Hematopoietic multipotent progenitor cell treated with erythropoietin and hydrocortisone succinate and interleukin-3 and kit ligand, for 8 days (in vitro differentiated cells): ENCODE measurements around the gene FBXL15.

ENCODE experiments used
- DNase-seq: peaks from one replicate; pipeline ENCODE4 v3.0.0-alpha.2; 2015

FBXL15 gene

DNA sequence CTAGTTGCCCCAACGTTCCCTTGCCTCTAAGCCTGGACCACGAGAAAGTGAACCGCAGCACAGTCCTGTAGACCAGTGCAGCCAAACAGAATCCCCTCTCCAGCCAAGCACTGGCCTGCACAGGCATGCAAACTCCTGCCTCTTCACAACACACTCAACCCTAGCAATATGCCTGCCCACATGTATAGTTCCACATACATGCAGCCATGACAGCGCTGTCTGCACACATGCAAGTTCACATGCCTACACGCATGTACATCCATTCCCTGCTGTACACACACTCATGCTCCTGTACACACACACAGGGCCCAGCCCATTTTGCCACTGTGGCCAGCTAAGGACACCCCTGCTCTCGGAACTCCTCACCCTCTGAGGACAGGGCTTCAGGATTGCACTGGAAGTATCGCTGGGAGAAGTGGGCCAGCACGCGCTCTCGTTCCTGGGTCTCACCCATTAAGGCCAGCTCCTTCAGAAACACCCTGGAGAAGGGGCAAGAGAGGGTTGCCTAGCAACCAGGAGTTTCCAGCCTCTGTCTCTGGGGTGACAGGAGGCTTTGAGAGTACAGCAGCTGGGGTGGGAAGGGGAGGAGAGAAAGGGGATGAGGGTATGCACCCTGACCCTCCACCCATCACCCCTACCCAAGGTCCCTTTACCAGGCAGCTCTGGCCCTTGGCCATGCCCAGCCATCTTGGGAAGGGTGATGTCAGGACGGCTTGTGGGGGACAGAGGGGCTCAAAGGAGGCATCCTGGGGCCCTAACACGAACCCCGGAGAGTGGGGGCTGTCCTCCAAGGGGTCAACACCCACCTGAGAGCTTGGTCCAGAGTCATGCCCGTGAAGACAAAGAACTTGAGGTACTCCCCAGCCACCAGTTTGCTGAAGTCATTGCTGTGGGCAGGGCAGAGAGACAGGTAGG, 9.0 kb upstream of the FBXL15 start:
- no peak for DNase-seq

DNA sequence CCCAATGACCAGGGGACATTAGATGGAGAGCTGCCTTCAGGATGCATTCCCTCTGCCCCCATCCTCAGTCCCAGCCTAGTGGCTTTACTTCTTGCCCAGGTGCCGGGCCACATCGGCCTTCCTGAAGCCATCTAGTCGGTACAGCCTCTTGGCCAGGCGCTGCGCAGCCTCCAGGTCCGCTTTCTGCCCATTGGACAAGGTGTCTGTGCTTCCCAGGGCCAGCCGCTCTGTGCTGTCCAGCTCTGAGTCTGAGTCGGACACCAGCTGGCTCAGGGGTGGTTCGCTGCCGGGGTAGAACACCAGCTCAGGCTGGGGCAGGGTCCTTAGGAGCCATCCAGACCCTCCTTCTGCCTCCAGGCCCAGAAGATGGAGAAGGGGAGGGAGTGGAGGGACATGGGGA, 8.3 kb upstream of the FBXL15 start:
- no peak for DNase-seq

DNA sequence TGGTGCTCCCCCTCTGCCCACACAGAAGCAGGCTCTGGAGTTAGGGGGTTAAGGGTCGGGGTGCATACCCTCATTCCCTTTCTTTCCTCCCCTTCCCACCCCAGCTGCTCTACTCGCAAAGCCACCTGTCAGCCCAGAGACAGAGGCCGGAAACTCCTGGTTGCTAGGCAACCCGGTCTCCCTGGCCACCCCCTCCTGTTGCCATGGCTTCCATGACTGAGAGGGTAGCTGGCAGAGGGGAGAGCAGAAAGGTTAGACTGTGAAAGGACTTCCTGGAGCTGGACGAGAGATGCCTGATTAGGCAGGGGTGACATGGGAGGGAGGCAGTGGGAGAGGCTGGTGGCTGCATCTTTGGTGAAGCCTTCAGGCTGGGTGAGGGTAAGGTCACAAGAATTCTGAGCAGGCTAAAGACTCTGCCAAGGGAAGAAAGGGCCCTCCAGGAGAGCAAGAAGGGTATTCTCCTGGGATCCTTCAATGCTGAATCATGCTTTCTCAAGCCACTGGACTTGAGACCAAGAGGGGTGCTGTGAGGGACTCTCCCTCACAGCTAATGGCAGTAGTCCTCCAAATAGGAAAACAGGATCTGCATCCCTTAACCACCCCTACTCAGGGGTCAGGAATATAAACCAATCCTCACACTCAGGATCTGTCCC, 7.5 kb upstream of the FBXL15 start:
- no peak for DNase-seq

DNA sequence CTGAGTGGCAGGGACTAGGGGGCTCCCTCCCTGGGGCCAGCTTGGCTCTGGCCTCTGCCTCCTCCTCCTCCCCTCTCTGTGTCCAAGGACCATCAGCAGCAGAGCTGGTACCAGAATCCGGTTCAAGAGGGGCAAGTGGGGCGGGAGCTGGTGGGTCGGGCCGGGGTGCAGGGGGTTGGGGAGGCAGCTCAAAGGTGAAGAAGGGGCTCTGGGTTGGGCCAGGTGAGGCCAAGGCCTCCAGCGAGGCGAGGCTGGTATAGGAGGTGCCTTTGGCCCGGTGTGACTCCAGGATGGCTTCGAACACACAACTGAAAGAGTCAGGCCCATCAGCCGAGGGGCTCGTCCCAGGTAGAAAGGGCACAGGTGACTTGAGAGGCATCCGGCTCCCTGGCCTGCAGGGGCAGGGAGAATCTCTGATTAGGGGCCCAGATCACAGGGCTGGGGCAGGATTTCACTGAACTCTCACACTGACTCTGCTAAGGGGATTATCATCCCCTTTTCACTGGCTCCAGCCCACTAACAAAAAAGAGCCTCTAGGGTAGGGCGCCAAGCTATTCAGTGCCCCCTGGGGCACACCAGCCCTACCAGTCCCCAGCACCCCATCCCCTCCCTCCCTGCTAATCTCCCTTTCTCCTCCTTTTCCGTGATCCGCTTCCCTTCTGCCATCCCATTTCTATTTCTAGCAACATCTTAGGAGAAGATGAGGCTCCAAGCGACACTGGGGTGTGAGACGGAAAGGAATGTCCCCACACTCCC, 6.7 kb upstream of the FBXL15 start:
- DNase-seq: no peak

DNA sequence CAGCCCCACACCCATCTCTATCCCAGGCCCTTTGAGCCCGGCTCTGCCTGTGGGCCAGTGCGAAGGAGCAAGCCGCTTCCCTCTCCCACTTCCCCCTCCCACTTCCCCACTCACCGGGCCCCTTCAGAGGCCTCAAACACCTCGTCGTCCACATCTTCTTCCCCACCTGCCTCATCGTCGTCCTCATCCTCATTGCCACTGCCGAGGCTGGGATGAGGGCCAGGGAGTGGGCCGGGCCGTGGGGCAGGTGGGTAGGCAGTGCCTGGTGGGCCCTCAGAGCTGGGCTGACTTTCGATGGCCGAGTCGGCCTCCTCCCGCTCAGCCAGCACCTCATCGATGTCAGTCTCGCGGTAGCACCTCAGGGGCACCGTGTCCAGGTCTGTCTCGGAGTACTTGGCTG, 5.9 kb upstream of the FBXL15 start:
- no peak for DNase-seq

DNA sequence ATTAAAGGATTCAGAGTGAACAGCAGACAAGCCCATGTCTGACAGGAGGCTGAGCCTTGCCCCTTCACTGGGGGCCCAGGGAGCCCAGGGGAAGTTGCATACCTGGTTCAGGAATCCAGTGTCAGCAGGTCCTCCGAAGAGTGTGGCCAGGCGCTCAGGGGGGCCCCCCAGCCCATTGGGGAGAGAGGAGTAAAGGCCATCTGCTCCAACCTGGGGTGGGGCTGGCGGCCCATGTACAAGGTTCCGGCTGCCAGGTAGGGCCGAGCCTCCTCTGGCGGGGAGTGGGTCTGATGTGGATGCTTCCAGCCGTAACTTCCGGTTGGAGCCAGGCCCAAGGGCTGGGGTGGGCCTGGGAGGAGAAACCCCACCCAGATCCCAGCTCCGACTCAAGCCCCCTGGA, 4.4 kb upstream of the FBXL15 start:
- DNase-seq: no peak

DNA sequence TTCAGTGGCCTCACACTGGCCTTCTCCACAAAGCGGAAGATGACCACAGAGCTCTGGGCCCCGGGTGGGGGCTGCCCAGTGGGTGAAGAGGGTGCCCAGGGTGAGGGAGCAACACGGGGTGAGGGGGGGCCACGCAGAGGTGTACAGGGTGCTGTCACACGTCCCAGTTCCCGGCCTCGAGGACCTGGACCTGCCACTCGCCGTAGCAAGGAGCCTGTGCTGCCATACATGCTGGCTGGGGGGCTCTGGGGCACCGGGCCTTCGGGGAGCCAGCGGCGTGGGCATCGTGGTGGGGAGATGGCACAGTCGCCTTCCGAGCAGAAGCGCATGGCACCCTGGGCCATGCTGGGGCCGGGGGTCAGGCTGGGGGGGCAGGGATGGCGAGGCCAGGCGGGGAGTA, 3.9 kb upstream of the FBXL15 start:
- DNase-seq: no peak

DNA sequence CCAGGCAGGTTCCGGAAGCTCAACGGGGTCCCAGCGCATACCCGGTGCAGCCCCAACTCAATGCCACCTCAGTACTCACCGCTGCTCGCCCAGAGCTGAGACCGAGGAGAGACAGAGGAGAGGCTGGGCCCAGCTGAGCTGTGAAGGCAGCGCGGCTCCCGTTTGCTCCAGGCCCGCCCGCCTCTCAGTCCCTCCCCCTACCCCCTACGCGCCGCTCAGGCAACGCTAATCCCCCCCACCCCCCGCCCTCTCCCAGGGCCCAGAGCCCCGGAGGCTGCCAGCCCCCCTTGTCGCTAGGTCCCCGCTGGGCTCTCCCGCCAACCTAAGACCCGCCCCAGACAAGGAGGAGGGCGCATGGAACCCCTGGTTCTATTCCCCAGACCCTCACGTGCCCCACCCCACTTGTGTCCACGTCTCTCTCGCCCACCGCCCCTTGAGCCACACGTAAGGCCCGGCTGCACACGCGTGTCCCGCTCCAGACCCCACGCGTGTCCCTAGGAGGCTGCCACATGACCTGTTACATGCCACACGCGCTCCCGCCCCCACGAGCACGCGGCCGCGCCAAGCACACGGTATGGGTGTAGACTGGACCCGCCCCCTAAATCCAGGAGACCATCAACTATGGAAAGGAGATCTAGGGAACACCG, 1.9 kb upstream of the FBXL15 start, which contains the start of gene PSD:
TSS of gene PSD (minus strand) at position 164 of the 647 bp plus-strand sequence. CDS start 1,747 bp downstream, outside the sequence.
- DNase-seq: no peak

DNA sequence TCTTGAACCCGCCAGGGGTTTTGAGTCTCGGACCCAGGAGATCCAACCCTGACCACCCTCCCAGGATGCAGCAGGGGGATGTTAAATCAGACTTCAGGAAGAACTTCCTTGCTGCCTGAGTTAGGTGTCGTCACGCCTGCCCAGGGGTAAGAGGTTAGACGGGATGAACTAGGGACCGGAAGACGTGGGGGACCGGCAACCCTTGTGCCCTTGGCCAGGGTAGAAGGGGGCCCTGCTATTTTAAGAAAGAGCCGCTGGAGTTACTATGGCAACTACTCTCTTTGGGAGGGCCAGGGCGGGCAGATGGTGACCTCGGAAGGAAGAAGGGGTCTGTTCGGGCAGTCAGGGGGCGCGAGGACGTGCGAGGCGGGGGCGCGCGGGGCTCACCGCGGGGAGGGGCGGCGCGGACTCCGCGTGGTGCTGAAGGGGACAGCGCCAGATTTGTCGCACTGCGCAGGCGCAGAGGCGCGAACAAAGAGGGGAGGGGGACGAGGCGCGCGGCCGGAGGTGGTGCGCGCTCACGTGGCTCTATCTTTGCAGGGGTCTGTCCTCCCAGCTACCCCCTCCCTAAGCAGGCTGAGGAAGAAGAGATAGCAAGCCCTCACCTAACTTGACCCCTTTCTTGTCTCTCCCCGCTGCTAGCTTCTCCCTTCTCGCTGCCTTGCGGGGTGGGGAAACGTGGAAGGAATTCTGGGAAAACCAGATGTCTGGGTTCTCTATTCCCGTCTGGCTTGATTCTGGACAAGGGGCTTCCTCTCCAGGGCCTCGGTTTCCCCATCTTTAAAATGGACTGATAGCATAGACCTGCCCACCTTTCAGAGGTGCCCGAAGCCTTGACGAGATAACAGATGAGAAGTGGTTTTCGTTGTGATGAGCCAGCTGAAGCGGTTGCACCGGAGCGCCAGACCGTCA, 1.1 kb upstream of the FBXL15 start:
- peak; percentile 57 for DNase-seq

DNA sequence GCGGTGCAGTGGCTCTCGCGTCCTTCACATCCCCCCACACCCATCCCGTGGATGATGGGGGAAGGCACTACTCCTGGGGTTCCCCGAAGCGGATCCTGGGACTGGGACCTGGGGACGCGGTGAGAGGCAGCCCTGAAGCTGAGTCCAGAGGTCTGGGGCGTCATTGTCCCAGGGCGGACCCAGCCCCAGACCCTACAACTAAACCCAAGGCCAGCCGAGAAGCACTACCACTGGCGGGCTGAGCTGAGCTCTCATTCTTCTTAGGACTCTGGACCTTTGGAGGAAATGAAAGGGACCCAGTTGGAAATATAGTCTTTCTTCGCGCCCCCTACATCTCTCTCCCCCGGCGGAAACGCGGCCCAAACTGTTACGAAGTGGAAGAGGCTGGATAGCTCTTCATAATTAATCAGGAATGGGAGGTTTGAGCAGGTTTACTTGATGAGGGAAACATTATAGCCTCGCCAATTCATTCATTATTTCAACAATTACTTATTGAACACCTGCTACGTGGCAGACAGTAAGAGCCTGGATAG, 389 bp upstream of the FBXL15 start:
- no peak for DNase-seq

DNA sequence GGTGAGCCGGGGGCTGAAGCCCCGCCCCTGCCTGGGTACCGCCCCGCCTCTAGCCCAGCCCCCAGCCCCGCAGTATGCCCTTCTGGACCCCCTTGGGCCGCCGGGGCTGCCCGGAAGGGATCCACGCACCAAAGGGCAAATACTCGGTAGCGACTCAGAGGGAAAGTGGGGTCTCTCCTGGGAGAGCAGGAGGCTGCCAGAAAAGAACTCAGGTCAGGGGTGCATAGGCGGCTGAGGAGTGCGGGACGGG, 796 bp downstream of the FBXL15 start:
- no peak for DNase-seq

DNA sequence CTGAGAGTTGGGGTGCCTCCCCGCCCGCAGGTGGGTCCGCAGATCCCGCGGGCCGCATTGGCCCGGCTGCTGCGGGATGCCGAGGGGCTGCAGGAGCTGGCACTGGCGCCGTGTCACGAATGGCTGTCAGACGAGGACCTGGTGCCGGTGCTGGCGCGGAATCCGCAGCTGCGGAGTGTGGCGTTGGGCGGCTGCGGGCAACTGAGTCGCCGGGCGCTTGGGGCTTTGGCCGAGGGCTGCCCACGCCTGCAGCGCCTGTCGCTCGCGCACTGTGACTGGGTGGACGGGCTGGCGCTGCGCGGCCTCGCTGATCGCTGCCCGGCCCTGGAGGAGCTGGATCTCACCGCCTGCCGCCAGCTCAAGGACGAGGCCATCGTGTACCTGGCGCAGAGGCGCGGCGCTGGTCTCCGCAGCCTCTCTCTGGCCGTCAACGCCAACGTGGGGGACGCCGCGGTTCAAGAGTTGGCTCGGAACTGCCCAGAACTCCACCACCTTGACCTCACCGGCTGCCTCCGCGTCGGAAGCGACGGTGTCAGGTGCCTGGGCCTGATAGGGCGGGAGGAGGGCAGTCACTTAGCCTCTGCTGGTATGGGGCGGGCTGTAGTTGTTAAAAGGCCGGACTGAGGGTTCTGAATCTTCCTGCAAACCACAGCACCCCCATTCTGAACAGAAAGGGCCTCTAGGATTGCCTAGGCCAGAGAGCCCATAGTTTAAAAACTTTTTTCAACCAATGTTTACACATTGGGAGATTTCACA, 1.3 kb downstream of the FBXL15 start:
- DNase-seq: peak; percentile 79

DNA sequence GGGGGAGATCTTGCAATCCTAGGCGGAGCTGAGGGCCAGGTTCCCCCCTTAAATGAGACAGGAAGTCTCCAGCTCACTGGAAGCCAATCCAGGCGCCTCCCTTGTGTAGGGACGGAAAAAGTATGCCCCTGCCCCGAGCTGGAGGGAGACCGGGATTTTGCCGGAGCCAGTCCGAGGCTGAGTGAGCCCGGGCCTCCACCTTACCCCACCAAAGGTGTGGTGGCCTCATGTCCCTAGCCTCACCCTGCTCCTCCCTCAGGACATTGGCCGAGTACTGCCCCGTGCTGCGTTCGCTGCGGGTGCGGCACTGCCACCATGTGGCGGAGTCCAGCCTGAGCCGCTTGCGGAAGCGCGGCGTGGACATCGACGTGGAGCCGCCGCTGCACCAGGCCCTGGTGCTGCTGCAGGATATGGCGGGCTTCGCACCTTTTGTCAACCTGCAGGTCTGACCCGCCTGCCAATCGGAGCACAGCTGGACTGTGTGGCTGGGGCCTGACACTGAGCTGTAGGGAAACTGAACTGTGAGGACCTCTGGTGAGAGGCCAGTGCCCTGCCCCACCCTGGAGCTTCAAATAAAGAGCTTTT, 2.0 kb downstream of the FBXL15 start:
- DNase-seq: peak; percentile 79

DNA sequence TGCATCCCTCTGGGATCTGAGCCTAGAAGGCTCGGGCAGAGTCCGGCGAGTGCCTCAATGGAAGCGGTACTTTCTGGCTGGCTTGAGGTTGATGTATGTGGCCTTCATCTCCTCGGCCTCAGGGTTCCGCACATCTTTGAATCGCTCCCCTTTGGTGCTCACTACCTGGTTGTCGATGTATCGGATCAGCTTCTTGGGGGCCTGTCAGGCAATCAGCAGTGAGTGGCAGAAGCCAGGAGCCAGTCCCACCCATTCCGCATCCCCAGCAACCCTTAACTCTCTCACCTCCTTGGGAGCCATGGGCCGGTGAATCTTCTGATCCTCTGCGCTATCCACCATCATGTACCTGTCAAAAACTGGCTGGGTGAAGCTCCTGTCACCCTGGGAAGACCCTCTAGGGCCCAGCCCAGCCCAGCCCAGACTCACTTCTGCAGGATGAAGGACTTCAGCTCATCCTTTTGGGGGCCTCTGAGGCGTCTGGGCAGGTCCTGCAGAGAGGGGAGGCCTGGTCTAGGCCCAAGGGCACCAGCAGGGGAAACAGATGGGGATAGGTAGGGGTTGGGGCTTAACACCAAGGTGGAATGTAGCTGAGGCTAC, 2.8 kb downstream of the FBXL15 start:
- DNase-seq: no peak

DNA sequence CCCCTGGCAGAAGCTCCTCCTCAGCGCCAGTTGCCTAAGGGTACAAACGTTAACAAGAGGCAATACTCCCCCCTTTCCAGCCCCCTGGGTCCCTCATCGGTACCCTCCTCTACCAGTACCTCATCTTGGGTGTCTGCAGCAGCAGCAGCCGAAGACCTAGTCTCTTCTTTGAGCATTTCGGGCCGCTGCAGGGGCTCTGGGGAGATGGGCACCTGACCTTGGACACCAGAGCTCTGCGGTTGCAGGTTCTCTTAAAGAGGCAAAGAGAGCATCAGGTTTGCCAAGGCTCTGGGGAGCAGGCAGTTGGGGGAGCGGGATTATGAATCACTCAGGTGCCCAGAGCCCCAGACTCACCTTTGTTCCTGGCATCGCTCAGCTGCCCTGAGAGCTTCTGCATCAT, 3.5 kb downstream of the FBXL15 start:
- DNase-seq: no peak

DNA sequence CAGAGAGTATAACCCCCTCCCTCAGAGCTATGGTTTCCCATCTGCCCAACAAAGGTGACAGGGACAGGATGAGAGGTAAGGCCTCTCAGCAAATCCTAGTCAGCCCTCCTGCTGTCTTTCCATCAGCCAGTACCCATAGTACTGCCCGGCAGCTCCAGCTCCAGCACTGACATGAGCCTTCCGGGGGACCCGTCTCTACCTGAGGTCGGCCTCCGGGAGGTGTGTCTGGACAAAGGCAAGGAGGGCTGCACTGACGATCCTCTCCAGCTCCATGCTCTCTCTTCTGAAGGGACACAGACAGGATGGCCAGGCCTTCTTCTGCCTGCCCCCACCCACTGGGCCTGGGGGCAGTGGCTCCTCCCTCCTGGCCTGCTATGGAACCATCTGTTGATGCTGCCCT, 4.3 kb downstream of the FBXL15 start:
- no peak for DNase-seq

DNA sequence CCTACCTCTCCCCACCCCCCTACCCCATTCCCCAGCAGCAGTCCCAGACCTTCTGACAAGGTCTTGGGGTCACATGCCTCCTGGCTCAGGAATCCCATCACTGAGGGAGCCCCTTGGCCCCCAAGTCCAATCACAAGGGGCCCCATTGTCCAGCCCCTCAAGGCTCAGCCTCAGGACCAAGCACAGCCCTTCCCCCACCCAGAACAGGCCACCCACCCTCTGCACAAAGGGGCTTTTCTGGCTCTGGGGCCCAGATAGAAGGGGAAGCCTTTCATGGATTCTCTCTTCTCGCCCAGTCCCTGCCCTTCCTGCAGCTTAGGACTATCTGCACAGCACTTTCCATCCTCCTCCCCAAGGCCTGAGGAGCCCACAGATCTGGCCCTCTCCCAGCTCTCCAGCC, 4.8 kb downstream of the FBXL15 start:
- no peak for DNase-seq

DNA sequence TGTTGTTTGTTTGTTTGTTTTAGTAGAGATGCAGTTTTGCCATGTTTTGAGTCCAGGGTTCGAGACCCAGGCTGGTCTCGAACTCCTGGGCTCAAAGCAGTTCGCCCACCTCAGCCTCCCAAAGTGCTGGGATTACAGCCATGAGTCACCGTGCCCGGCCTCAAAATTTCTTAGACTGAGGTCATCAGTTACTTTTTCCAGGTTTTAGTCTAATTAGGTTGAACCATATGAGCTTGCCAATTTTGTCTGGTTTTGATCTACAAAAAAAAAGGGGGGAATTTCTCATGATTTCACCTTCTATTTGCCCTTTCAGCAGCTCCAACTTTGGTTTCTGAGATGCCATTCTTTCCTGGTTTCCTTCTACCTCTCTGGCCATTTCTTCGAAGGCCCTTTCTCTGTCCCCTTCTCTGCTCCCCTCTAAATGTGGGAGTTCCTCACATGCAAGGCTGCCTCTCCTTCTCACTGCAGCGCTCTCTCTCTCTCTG, 6.2 kb downstream of the FBXL15 start:
- DNase-seq: no peak

DNA sequence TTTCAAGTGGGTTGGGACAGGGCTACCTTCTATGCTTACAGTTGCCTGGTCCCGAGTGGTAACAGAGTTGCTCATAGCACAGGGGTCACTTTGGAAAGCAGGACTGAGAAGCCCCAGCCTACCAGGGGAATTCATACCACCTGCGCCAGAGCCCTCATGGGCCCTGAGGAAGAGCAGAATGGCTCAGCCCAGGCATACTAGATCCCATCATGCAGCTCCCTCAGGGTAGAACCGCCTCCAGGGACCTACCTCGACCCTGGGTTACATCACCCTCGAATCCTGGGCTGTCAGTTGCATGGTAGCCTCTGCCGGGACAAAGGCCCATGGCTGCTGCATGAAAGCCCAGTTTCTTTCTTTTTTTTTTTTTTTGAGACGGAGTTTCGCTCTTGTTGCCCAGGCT, 8.8 kb downstream of the FBXL15 start:
- no peak for DNase-seq

DNA sequence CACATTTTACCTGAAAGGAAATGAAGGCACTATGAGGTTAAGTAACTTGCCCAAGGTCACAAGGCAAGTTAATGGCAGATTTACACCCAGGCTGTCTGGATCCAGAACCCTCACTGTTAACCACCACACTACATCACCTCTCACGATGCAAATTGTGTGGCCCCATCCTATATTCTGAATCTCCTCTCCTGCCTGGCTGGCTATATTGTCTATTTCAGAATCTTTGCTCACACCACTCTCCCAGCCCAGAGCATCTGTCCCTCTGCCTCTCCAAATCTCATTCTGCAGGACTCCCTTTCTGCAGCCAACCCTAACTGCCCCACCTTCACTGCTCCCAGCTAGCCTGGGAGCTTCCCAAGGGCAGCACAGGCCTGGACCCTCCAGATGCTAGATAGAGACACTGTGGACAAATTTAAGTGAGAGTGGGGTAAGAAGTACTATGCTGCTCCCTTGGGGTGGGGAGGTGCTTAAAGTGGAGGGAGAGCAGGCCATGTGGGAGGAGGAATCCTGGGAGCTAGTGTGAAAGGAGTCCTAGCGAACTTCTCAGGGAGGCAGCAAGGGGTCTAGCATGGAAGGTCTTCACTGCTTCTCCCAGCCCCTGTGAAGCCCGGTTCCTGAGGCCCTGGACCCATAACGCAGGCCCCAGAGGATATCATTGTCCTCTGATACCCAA, 11.0 kb downstream of the FBXL15 start:
- peak; percentile 62 for DNase-seq
